ENCODE measurements around the gene EYS. TPM values are rescaled to one million over a fixed set of nuclear protein-coding genes. Genes with fewer than 3 reads are reported as not detected.

Gene EYS
- total RNA-seq, 4 donors from 2014 or later = 0.15 TPM; not detected in 3

- no peak for TF ChIP-seq CTCF (IDR thresholded peaks at IDR 0.05)
- TF ChIP-seq POLR2A (IDR thresholded peaks at IDR 0.05) = no peak
- TF ChIP-seq EP300 (IDR thresholded peaks at IDR 0.05) = no peak
- no peak for TF ChIP-seq POLR2AphosphoS5 (IDR thresholded peaks at IDR 0.05)
- WGBS, 2 donors (ENCODE audit: low coverage in 1 of 2) = 85 to 93% methylated on average over 1 of the region's 1 CpG
- Histone ChIP-seq H3K27me3 (no peaks in the 10 kb centered on the region), H3K9me3 (no peaks in the 10 kb centered on the region), H3K4me1 (no peaks in the 10 kb centered on the region), H3K27ac (no peak overlapping the region), H3K4me3 (no peak overlapping the region), H3K36me3 (no peaks in the 10 kb centered on the region)
- ATAC-seq = no peak
Observed at GRCh38 chr6:64850121-64850520, 856.9 kb downstream of the EYS start.

GRCh38 chr6:64848467-64848866 lies 858.6 kb downstream of the EYS start:
- Histone ChIP-seq H3K27ac (no peak overlapping the region), H3K27me3 (no peaks in the 10 kb centered on the region), H3K9me3 (no peaks in the 10 kb centered on the region), H3K36me3 (no peaks in the 10 kb centered on the region), H3K4me3 (no peak overlapping the region), H3K4me1 (no peaks in the 10 kb centered on the region)
- WGBS, 2 donors (ENCODE audit: low coverage in 1 of 2) = 81 to 86% methylated on average over 4 of the region's 4 CpGs
- TF ChIP-seq POLR2AphosphoS5 (IDR thresholded peaks at IDR 0.05) (no peak), EP300 (IDR thresholded peaks at IDR 0.05) (no peak)
- no peak for ATAC-seq

- H3K36me3 ChIP-seq = no peaks in the 10 kb centered on the region
- no peak overlapping the region for H3K27ac ChIP-seq
- no peaks in the 10 kb centered on the region for H3K4me1 ChIP-seq
- no peaks in the 10 kb centered on the region for H3K27me3 ChIP-seq
- H3K4me3 ChIP-seq = no peak overlapping the region
- TF ChIP-seq CTCF (IDR thresholded peaks at IDR 0.05) = no peak
- TF ChIP-seq EP300 (IDR thresholded peaks at IDR 0.05) = no peak
- no peak for TF ChIP-seq POLR2A (IDR thresholded peaks at IDR 0.05)
- no peak for TF ChIP-seq POLR2AphosphoS5 (IDR thresholded peaks at IDR 0.05)
- ATAC-seq = no peak
- H3K9me3 ChIP-seq = no peaks in the 10 kb centered on the region
- 82 to 91% methylated on average over 1 of the region's 1 CpG for WGBS, 2 donors (ENCODE audit: low coverage in 1 of 2)
Observed at GRCh38 chr6:64847396-64847795, 859.6 kb downstream of the EYS start.

GRCh38 chr6:64838726-64839125 lies 868.3 kb downstream of the EYS start:
- TF ChIP-seq POLR2AphosphoS5 (IDR thresholded peaks at IDR 0.05) (no peak), EP300 (IDR thresholded peaks at IDR 0.05) (no peak), CTCF (IDR thresholded peaks at IDR 0.05) (no peak), POLR2A (IDR thresholded peaks at IDR 0.05) (no peak)
- ATAC-seq = no peak
- Histone ChIP-seq H3K27me3 (no peaks in the 10 kb centered on the region), H3K27ac (no peak overlapping the region), H3K4me1 (no peaks in the 10 kb centered on the region), H3K4me3 (no peak overlapping the region), H3K36me3 (no peaks in the 10 kb centered on the region), H3K9me3 (no peaks in the 10 kb centered on the region)

- TF ChIP-seq EP300 (IDR thresholded peaks at IDR 0.05) = no peak
- Histone ChIP-seq H3K9me3 (no peaks in the 10 kb centered on the region), H3K36me3 (no peaks in the 10 kb centered on the region), H3K27me3 (no peaks in the 10 kb centered on the region), H3K4me1 (no peaks in the 10 kb centered on the region), H3K27ac (no peak overlapping the region), H3K4me3 (no peak overlapping the region)
- ATAC-seq = no peak
- WGBS, 2 donors (ENCODE audit: low coverage in 1 of 2) = 83 to 84% methylated on average over 2 of the region's 2 CpGs
Observed at GRCh38 chr6:64831680-64832079, 875.3 kb downstream of the EYS start.

- Histone ChIP-seq H3K9me3 (no peaks in the 10 kb centered on the region), H3K27me3 (no peaks in the 10 kb centered on the region), H3K4me3 (no peak overlapping the region), H3K27ac (no peak overlapping the region), H3K36me3 (no peaks in the 10 kb centered on the region), H3K4me1 (no peaks in the 10 kb centered on the region)
- TF ChIP-seq EP300 (IDR thresholded peaks at IDR 0.05) (no peak), POLR2A (IDR thresholded peaks at IDR 0.05) (no peak), POLR2AphosphoS5 (IDR thresholded peaks at IDR 0.05) (no peak), CTCF (IDR thresholded peaks at IDR 0.05) (no peak)
- WGBS, 2 donors (ENCODE audit: low coverage in 1 of 2) = 73 to 84% methylated on average over 2 of the region's 2 CpGs
- no peak for ATAC-seq
Observed at GRCh38 chr6:64817525-64817924, 889.5 kb downstream of the EYS start.

Data from gastroesophageal sphincter (tissue), 4 donors.